HUES64 (cell line): ENCODE results near the gene DIRAS1.
"Not testable (repeated sequence)": the region's sequence is repeated elsewhere in the genome, so short reads cannot be mapped to it uniquely, and the experiment has no call there.

Experiments used
- H3K27ac ChIP-seq: 2 replicates; pipeline ENCODE4 v1.7.0; 2013; ENCODE audit warnings: low read depth, low read length, inconsistent platforms
- H3K27me3 ChIP-seq: 2 replicates; pipeline ENCODE4 v1.6.1; 2013; ENCODE audit warnings: mild to moderate bottlenecking, low read length; ENCODE audit not compliant: insufficient read depth
- H3K36me3 ChIP-seq: 2 replicates; pipeline ENCODE4 v1.6.1; 2013; ENCODE audit warnings: mild to moderate bottlenecking, low read length; ENCODE audit not compliant: insufficient read depth
- H3K4me1 ChIP-seq: 2 replicates; pipeline ENCODE4 v1.6.1; 2013; ENCODE audit warnings: mild to moderate bottlenecking, low read length, moderate library complexity; ENCODE audit not compliant: insufficient read depth
- H3K4me3 ChIP-seq: 2 replicates; pipeline ENCODE4 v1.5.1; 2013; ENCODE audit warnings: mild to moderate bottlenecking, low read length, moderate library complexity
- H3K9ac ChIP-seq: 2 replicates; pipeline ENCODE4 v1.6.1; 2013; ENCODE audit warnings: mild to moderate bottlenecking, low read depth, low read length
- H3K9me3 ChIP-seq: 2 replicates; pipeline ENCODE4 v1.6.1; 2013; ENCODE audit warnings: low read depth, low read length; ENCODE audit not compliant: insufficient read depth
- WGBS: fragments of 150-250, 120-280 bp; methylation state at CpG from one replicate; pipeline ENCODE4 v1.1.7; 2013; ENCODE audit warnings: missing lambda C conversion rate; 5-methylcytosine and 5-hydroxymethylcytosine counted together

Gene DIRAS1

GRCh38 chr19:2716722-2717637 is 4.2 kb downstream of the DIRAS1 start:
- H3K4me3 ChIP-seq = no peak overlapping the region
- peaks cover 6% of the 10 kb centered on the region for H3K27me3 ChIP-seq
- no peak overlapping the region for H3K9ac ChIP-seq
- 94% methylated on average over 51 of the region's 51 CpGs for WGBS
- no peak overlapping the region for H3K27ac ChIP-seq
- peaks cover 9% of the 10 kb centered on the region for H3K9me3 ChIP-seq
- no peaks in the 10 kb centered on the region for H3K36me3 ChIP-seq
- H3K4me1 ChIP-seq = no peaks in the 10 kb centered on the region; the same call in 1 of the 2 replicates

- no peaks in the 10 kb centered on the region for H3K36me3 ChIP-seq
- no peaks in the 10 kb centered on the region for H3K27me3 ChIP-seq
- H3K9ac ChIP-seq = no peak overlapping the region
- WGBS = 94% methylated on average over 19 of the region's 19 CpGs
- no peak overlapping the region for H3K4me3 ChIP-seq
- no peaks in the 10 kb centered on the region; the same call in 1 of the 2 replicates for H3K4me1 ChIP-seq
- peaks cover 9% of the 10 kb centered on the region for H3K9me3 ChIP-seq
- H3K27ac ChIP-seq = no peak overlapping the region
These were observed 4.9 kb downstream of the DIRAS1 start for GRCh38 chr19:2716275-2716650.

GRCh38 chr19:2715470-2716274 is 5.5 kb downstream of the DIRAS1 start:
- Histone ChIP-seq H3K4me1 (no peaks in the 10 kb centered on the region; the same call in 1 of the 2 replicates), H3K36me3 (no peaks in the 10 kb centered on the region), H3K4me3 (no peak overlapping the region), H3K27ac (no peak overlapping the region), H3K27me3 (no peaks in the 10 kb centered on the region), H3K9ac (no peak overlapping the region), H3K9me3 (peaks cover 9% of the 10 kb centered on the region)
- 91% methylated on average over 12 of the region's 12 CpGs for WGBS

GRCh38 chr19:2714531-2715269 is 6.5 kb downstream of the DIRAS1 start:
- H3K36me3 ChIP-seq = no peaks in the 10 kb centered on the region
- WGBS = 88% methylated on average over 15 of the region's 16 CpGs

GRCh38 chr19:2714102-2714501 is 7.1 kb downstream of the DIRAS1 start:
- not testable (repeated sequence) for H3K9ac ChIP-seq, H3K4me3 ChIP-seq, H3K27ac ChIP-seq, H3K27me3 ChIP-seq, H3K9me3 ChIP-seq, H3K36me3 ChIP-seq, H3K4me1 ChIP-seq
- 84% methylated on average over 1 of the region's 1 CpG for WGBS

More at GRCh38 chr19:2714531-2715269, 6.5 kb downstream of the DIRAS1 start:
- no peaks in the 10 kb centered on the region for H3K27me3 ChIP-seq
- H3K4me1 ChIP-seq = no peaks in the 10 kb centered on the region; the same call in 1 of the 2 replicates
- H3K9ac ChIP-seq = no peak overlapping the region
- no peak overlapping the region for H3K4me3 ChIP-seq
- H3K9me3 ChIP-seq = peaks cover 9% of the 10 kb centered on the region
- no peak overlapping the region for H3K27ac ChIP-seq

- not testable (repeated sequence) for H3K4me3 ChIP-seq, H3K9ac ChIP-seq
- 84% methylated on average over 3 of the region's 3 CpGs for WGBS
These were observed 8.0 kb downstream of the DIRAS1 start for GRCh38 chr19:2713170-2713569.

GRCh38 chr19:2711875-2712205 is 9.3 kb downstream of the DIRAS1 start:
- no peak overlapping the region for H3K4me3 ChIP-seq
- peaks cover 9% of the 10 kb centered on the region for H3K9me3 ChIP-seq
- H3K9ac ChIP-seq = no peak overlapping the region
- no peaks in the 10 kb centered on the region for H3K27me3 ChIP-seq
- H3K4me1 ChIP-seq = no peaks in the 10 kb centered on the region
- WGBS = 78% methylated on average over 5 of the region's 5 CpGs
- no peak overlapping the region for H3K27ac ChIP-seq
- no peaks in the 10 kb centered on the region for H3K36me3 ChIP-seq

More at GRCh38 chr19:2713170-2713569, 8.0 kb downstream of the DIRAS1 start:
- H3K27ac ChIP-seq, H3K36me3 ChIP-seq, H3K9me3 ChIP-seq, H3K27me3 ChIP-seq, H3K4me1 ChIP-seq: not testable (repeated sequence)

- no peak overlapping the region for H3K9ac ChIP-seq
- no peak overlapping the region for H3K4me3 ChIP-seq
- peaks cover 9% of the 10 kb centered on the region for H3K9me3 ChIP-seq
- WGBS = 80% methylated on average over 17 of the region's 17 CpGs
- no peaks in the 10 kb centered on the region for H3K4me1 ChIP-seq
- H3K27me3 ChIP-seq = no peaks in the 10 kb centered on the region
- no peak overlapping the region for H3K27ac ChIP-seq
- no peaks in the 10 kb centered on the region for H3K36me3 ChIP-seq
These were observed 9.8 kb downstream of the DIRAS1 start for GRCh38 chr19:2711172-2711874.

- Histone ChIP-seq H3K36me3 (no peaks in the 10 kb centered on the region), H3K9me3 (no peaks in the 10 kb centered on the region), H3K4me3 (no peak overlapping the region), H3K4me1 (no peaks in the 10 kb centered on the region), H3K27me3 (peaks cover 8% of the 10 kb centered on the region), H3K27ac (no peak overlapping the region), H3K9ac (no peak overlapping the region)
- 91% methylated on average over 5 of the region's 5 CpGs for WGBS
These were observed 14.9 kb downstream of the DIRAS1 start for GRCh38 chr19:2706251-2706650.

- WGBS = 90% methylated on average over 6 of the region's 6 CpGs
- Histone ChIP-seq H3K9ac (no peak overlapping the region), H3K9me3 (no peaks in the 10 kb centered on the region), H3K27me3 (peaks cover 25% of the 10 kb centered on the region), H3K27ac (no peak overlapping the region), H3K36me3 (no peaks in the 10 kb centered on the region), H3K4me1 (no peaks in the 10 kb centered on the region), H3K4me3 (no peak overlapping the region)
These were observed 17.4 kb downstream of the DIRAS1 start for GRCh38 chr19:2703691-2704216.
